Stimulated activated CD4-positive, alpha-beta T cell treated with anti-CD3 and anti-CD28 coated beads, Interleukin-12 subunit alpha, Interleukin-12 subunit beta, amount 100 ng/mL, for 24 hours (primary cell): ENCODE results near the gene IFT43.
"Not testable (repeated sequence)": the region's sequence is repeated elsewhere in the genome, so short reads cannot be mapped to it uniquely, and the experiment has no call there.

Experiments used
- DNase-seq, 2 experiments: peaks; one replicate each; pipeline ENCODE4 v3.0.0-alpha.2; 2020; ENCODE audit warnings: low read depth in 2 of 2

The IFT43 gene

DNA sequence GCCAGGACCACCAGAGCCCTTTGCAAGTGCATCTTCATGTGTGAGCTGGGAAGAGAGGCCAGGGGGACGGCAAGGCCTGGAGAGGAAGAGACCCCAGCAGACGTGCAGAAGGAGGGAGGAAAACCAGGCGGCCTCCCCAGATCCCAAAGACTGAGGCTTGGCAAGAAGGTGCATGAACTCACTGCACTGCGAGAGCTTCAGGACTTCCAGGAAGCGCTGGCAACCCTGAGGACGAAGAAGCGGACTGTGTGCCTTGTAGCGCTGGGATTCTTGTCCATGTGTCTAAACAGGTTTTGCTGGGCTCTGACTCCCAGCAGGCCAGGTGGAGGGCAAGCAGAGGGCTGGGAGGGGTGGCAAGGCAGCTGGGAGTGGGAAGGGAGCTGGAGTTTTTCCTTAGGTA is 4.7 kb upstream of the IFT43 start:
- DNase-seq: no peak

GRCh38 chr14:75981426-75982265 is 3.9 kb upstream of the IFT43 start, which contains the start of gene TGFB3:
TSS of gene TGFB3 (minus strand) at chr14:75981995. CDS start at chr14:75980893, 1,102 bp downstream.
- DNase-seq: peak; percentile 9 to 25

DNA sequence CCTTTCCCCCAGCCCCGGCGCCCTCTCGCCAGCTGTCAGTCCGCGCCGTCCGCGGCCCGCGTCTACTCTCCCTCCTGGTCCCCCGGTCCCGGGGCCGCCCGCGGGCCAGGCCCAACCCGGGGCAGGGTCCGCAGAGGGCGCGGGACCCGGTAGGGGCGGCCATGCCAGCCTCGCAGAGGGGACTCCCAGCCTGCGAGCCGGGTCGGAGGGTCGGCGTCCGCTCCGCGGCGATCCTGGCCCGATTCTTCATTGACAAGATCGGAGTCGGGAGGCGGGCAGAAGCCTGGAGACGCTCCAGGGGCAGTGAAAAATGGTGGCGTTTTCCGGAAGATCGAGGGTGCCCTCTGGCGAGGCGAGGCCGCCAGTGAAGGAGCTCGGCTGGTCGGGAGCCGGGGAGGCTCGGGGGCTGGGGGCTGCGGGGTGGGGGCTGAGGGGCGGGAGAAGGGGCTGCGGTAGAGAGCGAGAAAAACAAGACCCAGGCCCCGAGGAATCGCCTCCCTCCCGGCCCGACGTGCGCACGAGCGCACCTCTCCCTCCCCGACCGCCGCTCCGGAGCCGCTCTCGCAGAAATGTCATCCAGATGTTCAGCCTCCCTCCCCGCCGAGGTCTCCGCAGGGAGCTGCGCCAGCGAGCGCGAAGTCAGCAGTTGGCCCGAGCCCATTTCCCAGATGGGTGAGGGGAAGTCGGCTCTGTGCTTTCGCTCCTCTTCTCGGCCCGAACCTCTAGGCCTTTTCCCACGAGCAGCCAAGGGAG is 3.1 kb upstream of the IFT43 start:
- peak; percentile 60 to 66 for DNase-seq

GRCh38 chr14:75983019-75983358 is 2.6 kb upstream of the IFT43 start:
- no peak for DNase-seq

GRCh38 chr14:75984674-75985073 is 889 bp upstream of the IFT43 start:
- no peak for DNase-seq

DNA sequence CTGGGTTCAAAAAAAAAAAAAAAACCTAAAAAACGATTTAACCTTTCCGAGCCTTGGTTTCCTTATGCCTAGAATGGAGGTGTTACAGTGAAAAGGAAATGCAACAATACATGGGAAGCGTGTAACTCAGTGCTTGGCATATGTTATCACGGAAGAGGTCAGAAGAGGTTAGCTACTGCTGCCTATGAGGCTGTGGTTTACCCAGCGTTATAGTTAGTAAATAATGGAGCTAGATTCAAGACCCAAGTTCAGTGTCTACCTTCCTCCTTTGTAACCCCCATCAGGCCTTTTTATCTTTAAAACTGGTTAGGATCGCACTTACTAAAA is 839 bp downstream of the IFT43 start:
- no peak for DNase-seq

GRCh38 chr14:75987201-75987970 is 1.8 kb downstream of the IFT43 start:
- no peak for DNase-seq

- no peak for DNase-seq
Measured at GRCh38 chr14:75989134-75989533, 3.6 kb downstream of the IFT43 start.

- DNase-seq: no peak
Measured at GRCh38 chr14:75990297-75990696, 4.7 kb downstream of the IFT43 start.

DNA sequence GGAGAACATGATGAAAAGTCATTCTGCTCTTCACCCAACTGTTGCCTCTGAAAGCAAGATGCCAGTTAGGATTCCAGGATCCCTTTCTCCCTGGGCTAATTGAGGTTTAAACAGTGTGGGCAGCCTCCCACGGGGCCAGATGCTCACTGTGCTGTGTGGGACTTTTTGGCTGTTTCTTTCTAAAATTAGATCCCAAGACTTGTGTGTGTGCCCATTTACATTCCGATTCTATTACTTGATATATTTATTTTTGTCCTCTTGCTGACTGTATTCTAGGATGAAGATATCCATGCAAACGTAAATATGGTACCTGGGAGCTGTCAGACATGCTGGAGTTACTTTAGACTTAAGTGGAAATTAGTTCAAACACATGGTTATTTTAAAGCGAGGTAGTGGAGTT is 6.2 kb downstream of the IFT43 start:
- no peak for DNase-seq

GRCh38 chr14:75993567-75994041 is 8.0 kb downstream of the IFT43 start:
- no peak for DNase-seq

GRCh38 chr14:75995372-75996041 is 9.9 kb downstream of the IFT43 start:
- no peak for DNase-seq

GRCh38 chr14:75996488-75996887 is 10.9 kb downstream of the IFT43 start:
- DNase-seq: no peak

GRCh38 chr14:75999511-76000190 is 14.1 kb downstream of the IFT43 start:
- DNase-seq: no peak

DNA sequence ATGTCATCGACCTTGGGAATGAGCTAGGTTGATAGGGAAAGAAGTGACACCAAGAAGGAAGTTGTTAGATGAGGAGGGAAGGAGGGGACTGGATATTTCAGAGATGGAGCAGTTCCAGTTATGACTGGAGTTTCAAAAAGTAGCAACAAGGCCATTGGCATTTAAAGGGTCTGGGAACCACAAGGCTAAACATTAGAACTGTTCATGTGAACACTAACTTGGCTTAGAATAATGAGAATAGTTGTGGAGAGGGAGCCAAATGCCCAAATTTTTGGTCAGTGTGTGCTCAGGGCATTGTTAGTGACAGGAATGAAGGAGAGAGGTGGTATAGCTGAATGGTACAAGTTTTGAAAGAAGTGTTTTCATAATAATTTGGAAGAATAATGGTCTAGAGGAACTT is 16.8 kb downstream of the IFT43 start:
- no peak for DNase-seq

GRCh38 chr14:76006253-76006652 is 20.7 kb downstream of the IFT43 start:
- no peak for DNase-seq

DNA sequence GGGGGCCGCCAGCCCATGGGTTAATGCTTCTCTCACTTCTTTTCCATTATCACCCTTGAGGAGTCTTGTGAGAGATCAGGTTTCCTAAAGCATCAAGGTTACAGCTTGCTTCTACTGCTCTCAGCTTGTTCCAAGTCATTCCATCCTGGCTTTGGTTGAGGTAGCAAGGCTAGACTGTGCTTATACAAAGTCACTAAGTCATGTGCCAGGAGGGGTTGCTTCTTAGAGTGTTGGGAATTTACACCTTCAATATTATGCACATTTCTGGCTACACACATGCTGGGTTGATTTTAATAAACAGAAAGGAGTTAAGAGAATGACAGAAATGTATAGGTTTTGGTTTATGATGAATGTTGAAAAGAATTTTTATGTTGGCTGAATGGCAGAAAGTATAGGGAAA is 21.8 kb downstream of the IFT43 start:
- DNase-seq: no peak

GRCh38 chr14:76007852-76008251 is 22.3 kb downstream of the IFT43 start:
- DNase-seq: no peak

DNA sequence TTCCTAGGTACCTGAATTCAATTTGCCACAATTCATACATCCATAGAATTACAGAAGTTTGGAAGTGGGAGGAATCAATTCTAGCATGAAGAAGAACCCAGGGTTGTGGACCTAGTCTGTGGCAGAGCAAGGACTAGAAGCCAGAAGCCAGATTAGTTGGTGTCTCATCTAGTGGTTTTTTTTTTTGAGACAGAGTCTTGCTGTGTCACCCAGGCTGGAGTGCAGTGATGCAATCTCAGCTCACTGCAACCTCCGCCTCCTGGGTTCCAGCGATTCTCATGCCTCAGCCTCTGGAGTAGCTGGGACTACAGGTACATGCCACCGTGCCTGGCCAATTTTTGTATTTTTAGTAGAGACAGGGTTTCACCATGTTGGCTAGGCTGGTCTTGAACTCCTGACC is 24.1 kb downstream of the IFT43 start:
- not testable (repeated sequence) for DNase-seq

- no peak for DNase-seq
Measured at GRCh38 chr14:76011930-76012329, 26.4 kb downstream of the IFT43 start.

DNA sequence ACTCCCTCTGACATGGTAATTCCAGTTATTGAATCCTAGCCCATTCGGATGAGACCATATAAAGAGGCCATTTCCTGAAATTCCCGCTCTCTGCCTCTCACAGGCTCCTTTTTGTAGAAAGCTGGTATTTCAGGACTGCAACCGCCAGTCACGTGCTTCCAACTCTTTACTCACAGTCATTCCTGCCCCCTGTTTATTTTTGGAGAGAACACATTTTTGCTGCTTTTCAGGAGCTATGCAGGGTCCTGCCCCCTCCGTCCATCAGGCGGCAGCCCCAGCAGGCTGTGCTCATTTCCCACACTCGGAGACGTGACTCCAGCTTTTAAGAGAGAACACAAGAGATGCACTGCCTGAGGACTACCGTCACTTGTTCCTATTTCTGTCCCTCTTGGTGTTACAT is 26.8 kb downstream of the IFT43 start:
- DNase-seq: no peak
